RCC 7860 (cell line): ENCODE results near the gene DUSP22.
"Not testable (repeated sequence)": the region's sequence is repeated elsewhere in the genome, so short reads cannot be mapped to it uniquely, and the experiment has no call there.

ENCODE experiments used
- DNase-seq: peaks from one replicate; pipeline ENCODE4 v3.0.0-alpha.2; 2015; ENCODE audit warnings: low spot score
- FAIRE-seq: peaks from 2 replicates; lab custom pipeline; 2012; peaks lifted over from hg19 to GRCh38; lab: Jason Lieb, UNC

DUSP22 gene

DNA sequence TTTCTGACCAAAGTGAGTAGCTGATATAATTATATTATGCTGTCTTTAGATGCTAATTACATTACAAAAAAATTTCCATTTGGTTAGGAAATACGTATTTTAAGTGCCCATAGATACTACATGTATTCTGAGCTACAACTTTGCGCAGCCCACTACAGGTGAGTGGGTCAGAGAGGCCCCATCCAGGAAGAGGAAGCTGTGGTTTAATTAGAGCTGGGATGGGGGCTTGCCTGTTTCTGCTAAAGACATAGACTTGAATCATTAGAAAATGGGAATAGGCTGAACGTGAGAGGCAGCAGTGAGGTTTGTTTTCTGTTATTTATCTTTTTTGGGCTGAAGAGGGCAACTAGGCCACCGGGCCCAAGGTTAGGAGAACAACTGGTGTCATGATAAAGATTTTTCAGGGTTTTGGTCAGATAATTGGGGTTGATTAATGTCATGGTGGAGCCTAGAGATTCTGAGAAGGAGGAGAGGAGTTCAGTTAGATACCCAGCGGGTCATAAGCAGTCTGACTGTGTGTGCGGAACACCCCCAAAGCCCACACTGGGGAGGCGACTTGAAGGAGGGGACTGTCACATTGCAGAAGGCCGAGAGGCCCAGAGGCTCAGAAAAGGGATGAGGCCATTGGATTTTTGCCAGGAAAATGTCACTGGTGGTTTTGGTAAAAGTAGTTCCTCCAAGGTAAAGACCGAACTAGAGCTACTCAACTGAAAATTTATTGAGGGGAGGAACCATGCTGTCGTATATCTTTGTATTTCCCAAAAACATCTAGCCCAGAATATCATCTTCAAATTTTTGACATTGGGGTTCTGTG lies 84.7 kb downstream of the DUSP22 start:
- FAIRE-seq (no peak), DNase-seq (no peak)

DNA sequence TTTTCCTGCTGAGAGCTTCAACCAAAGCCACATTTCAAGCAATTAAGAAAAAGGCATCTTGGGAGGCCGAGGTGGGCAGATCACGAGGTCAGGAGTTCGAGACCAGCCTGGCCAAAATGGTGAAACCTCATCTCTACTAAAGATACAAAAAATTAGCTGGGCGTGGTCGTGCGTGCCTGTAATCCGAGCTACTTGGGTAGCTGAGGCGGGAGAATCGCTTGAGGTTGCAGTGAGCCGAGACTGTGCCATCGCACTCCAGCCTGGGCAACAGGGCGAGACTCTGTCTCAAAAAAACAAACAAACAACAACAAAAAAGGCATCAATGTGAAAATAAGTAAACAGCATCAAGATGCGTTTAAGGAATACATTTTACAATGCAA lies 85.3 kb downstream of the DUSP22 start:
- not testable (repeated sequence) for FAIRE-seq, DNase-seq

DNA sequence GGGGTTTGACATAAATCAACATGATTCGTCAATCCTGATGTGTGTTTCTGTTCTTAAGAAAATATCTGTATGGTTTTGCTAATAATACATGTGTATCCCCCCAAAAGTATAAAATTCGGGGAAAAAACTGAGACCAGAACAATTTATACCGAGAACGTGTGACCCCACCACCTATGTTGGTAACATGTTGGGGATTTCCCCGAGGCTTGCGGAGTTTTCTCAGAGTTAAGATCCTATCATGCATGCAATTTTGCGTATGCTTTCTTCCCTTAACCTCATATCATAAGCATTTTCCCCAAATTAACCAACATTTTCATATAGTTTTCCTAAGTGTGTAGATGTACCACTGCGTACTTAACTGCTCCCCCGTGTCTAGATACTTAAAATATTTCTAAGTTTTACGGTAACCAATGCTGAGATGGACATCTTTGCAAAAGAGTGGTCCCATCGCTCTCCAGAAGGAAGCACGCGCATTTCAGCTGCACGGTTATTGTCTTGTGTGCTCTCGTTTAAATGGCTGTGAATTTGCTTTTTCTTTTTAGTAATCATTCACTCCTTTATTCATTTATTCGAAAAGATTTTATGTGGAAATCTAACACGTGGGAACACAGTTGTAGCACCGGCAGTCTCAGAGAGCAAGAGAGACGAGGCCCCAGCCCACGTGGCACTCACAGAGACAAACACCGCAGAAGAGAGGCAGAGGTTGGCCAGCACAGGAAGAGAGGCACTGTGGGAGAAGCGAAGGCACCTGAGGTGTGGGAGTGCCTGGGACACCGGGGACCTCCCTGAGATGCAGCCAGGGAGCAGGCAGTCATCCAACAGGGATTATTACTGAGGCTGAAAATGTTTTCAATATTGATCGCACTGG lies 86.0 kb downstream of the DUSP22 start:
- FAIRE-seq (no peak), DNase-seq (peak; percentile 2)

DNA sequence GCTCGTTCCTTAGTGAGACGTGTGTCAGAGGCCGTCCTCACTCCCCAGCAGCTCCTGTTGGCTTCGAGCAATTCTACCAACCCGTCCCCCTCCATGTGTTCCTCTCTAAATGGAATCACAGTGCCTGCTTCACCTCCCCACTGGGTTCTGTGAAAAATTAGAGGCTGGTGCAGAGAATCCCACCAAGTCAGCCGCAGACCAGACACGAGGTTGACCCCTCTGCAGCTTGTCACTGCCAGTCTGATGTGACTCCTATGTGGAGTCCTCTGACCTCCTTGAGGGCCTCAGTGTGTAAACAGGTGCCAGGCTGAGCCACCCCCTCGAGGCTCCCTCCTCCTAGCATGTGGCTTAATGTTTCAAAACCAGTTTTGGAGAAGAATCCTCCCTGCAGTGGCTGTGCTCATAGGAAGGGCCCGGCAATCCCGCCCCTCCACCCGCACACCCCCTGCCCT lies 86.7 kb downstream of the DUSP22 start:
- DNase-seq: no peak
- FAIRE-seq: no peak

DNA sequence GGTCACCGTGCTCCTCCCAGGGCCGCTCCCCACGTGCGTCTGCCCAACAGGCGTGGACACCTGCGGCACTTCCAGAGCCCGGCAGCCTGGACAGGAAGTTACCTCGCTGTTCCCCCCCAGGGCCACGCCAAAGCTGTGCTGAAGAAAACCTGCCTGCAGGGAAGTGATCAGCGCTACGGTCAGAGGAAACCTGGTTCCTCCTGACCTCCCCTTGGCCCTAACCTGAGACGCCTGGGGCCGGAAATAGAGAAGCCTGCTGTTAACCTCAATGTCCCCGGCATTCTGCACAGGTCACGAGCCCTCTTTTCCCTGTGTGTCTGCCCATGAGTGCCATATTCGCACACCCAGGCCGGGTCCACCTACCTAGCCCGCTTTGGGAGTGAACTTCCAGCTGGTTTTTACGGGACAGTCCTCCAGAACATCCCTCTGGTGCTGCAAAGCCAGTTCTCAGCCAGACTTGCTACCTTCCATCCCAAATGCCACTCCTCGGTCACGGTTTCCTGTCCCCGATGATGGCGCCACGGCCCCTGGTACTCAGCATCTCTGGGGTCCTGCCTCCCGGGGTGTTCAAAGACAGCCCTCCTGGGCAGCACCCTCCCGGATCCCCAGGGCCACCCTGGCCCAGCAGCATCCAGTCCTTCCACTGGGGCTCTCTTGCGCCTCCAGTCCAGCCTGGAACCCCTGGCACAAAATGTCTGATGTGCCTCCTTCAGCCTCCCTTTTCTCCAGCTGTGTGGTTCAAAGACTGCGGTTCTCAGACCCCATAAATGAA lies 87.3 kb downstream of the DUSP22 start:
- FAIRE-seq (no peak), DNase-seq (no peak)

DNA sequence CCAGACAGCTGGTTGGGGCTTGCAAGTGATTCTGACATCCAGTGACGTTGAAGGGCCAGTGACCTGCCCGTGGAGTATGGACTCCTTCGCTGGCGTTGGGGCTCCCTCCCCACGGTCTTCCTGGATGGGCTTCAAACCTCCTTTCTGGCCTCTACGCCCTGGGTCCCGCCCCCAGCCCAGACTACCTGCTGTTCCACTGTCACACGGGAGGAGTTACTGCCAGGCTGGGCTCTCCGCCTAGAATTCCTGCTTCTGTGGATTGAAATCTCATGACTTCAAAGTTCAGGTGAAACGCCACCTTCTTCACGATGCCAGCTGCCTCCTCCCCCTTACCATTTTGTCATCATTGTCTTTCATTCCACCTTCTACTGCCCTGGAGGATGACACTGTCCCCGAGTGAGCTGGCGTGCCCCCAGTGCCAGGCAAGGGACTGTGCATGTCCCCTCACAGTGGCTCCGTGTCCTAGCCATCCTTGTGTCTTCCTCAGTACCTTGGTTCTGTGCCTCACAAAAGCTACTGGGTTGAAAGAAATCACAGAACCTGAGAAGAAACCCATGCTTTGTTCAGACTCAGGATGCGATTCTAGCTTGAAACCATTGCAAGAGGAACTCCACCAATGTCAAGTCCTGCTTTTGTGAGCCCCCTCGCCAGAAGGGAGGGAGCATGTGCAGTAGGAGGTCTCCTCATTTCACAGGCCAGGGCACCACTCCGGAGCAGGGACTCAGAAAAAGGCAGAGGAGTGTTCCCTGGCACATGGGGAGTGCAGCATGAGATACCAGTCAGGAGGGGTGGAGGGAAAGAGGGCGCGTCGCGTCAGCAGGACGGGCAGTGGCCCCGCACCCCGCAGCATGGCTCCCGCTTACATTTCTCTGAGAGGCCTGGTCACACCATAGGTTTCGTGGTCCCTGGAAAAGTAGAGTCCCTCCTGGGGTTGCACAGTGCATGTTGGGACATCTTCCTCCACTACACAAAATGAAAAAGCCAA lies 88.2 kb downstream of the DUSP22 start:
- no peak for FAIRE-seq
- no peak for DNase-seq

DNA sequence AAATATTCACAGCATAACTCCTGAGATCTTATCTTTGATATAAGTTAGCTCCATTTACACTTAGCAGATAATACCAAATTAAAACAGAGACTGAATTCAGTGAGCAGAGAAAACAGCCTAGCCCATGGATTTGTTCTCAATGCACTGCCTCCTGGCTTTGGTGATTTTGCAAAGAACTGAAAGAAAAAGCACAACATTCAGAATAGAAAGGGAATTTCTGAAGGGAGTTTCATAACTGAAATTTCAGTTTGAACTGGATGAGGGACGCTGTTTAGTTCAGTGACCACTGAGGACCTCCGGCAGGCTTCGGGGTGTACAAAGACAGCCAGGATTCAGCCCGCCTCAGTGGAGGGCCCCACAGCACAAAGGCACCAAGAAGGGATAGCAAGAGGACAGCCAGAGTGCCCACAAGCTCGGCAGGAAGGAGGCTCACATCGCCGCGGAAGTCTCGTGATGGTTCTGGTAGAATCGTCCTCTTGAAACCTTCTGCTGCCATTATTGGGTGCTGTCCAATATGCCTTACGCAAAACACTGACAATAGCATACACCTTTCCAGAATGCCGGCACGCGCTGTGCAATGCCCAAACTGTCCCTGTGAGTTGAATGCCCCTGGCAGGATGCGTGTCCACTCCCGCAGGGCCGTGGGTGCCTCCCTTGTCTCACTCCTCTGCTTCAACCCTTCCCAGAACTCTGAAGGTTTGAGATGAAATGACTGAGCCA lies 89.6 kb downstream of the DUSP22 start:
- DNase-seq (no peak), FAIRE-seq (no peak)

DNA sequence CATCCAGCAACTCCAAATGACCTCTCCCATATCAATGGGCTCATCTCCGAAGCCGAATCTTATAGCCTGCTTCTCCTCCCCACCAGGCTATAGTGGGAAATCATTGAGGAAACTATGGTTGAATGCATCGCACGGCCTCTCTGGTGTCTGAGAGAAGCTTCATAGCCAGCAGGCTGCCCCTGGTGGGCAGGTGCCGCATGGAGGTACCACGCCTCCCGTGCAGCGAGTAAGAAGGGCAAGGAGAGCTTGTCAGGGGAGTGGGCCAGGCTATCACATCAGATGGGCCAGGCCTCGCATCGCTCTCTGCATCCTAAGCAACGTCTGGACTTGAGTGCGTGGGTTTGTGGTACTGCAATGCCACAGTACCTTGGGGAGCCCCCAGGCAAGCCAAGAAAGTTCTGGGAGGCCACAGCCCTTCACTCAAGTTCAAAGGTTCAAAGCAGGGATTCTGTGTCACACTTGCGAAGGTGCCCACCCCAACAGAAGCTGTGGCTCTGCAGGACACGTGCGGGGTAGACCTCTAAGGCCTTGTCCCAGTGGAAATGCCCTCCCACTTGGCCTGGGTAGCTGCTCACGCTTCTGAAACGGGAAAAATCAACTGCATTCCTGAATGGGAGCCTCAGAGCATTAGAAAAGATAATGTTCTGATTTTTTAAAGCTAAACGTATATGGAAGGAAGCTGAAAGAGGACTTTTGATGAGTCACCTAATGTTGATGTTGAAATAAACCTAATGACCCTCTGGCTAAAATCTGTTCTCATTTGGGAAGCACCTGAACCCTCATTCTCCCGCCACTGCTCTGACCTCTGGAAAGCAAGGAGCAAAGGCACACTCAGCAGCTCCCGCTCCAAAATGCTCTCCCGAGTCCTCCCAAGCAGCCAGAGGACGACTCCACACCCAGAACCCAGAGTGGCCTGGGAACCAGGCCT lies 90.9 kb downstream of the DUSP22 start:
- no peak for DNase-seq
- FAIRE-seq: no peak

DNA sequence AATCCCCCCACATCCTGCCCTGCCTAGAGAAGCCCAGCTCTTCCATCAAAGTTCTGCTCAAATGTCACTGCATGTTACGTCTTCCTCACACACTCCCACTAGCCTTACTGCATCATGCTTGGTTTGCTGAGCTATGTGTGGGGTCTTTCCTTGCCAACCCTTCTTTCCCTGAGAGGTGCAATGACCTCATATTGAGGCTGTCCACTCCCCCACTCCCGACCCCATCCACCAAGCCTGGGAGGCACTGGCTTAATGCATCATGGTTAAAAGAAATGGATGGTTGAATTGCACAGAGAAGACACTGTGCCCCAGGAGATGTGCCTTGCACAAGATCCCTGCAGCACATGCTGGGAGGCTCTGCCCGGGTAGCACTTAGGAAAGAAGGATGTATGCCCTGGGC lies 91.6 kb downstream of the DUSP22 start:
- DNase-seq: no peak
- FAIRE-seq: no peak

DNA sequence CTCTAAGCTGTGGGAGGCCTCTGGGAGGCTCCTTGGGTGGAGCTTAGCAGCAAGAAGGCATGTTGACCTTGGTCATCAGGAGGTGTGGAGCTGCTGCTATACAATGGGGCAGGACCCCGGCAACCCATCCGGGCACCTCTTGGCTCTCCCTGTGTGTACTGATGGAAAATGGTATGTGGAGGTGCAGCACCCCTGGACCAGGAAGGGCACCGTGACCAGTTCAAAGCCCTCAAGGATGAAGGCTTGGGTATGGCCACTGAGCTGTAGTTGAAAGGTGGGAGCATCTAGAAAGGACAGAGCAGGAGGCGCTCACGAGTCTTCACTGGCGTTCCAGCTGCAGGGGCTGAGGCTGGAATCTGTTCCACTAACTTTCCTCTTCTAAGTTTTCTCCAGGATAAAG lies 92.6 kb downstream of the DUSP22 start:
- DNase-seq (no peak), FAIRE-seq (no peak)

DNA sequence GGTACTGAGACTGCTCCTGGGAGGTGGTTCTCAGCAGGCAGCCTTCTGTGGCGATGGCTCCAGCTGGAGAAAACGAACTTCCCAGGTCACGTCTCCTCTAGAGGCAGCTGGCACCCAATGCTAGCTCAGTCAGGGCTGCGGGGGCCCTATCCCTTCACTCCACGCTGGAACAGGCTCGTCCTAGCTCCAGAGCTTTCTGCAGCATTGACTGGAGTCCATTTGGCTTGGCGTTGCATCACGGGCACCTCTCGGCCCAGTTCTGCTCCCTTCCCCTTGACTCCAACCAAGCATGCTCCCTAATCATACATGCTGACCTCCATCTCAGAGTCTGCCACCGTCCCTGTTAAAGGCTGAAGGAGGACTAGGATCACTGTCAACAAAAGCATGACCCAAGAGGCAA lies 93.3 kb downstream of the DUSP22 start:
- DNase-seq: no peak
- FAIRE-seq: no peak

DNA sequence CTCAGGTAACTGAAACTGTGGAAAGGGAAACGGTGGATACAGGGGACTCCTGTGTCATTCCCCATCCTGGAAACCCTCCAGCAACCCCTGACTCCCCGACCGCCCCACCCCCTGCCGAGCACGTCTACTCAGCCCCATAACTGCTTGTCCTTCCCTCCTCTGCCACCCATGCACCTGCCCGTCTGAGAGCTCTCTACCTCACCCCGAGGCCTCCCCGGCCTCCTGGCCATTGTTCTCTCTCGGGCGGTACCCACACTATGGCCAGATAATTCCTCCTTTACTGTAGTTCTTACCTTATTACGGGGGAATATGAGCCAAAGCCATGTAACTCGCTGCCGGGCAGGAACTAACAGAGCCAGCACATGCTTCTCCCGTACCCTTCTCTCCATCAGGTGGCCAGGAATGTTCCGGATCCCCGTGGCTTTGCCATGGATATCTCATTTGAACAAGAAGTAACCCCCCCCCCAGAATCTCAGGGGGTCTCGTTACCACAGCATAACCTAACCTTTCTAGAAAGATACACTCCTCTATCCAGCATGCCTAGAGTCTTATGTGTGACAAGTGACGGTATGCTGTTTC lies 94.5 kb downstream of the DUSP22 start:
- FAIRE-seq (no peak), DNase-seq (no peak)

DNA sequence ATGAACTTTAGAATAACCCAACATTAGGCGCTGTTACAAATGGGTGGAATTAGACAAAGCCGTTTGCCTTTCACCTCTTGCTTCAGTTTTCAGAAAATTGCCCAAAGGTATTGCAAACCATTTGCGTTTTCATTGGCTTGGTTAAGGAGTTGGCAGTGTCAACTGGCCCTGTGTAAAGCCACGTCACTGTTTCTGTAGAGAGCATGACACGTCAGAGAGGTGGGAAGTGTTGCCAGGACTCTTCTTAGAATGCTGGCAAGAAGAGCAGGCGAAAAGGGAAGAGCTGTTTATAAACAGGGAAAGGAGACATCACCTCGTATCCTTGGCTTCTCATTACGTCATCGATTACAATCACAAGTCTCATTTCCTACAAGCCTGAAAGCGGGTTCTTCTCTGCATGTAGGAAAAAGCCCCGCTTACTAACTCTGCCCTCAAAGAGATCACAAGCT lies 95.0 kb downstream of the DUSP22 start:
- DNase-seq (no peak), FAIRE-seq (no peak)

DNA sequence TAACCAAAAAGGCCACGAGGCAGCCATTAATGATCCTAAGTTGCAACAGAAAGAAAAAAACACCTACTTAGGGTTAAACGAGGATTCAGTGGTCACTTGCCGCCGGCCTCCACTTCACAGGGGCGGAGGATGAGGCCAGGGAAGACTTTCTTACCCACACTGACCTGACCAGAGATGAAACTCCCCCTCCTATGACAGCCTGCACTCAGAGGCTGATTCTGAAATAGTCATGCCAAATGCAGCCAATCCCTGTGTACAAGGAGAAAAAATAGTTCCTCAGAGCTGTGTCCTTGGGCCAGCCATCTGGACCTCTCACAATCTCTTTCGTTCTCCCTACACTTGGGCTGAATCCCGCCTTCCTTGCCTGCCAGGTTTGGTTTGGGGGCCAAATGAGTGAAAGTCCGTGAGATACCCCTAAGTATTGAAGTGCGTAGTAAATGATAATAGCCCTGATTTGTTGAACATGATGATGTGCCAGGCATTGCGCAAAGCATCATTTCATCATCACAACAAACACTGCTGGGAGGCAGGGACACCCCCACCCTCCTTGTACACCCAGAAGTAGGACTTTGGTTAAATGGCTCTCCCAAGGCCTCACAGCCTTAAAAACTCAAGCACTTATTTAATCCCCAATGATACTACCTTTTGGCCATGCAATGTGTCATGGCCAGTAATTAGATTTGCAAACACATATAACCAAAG lies 96.1 kb downstream of the DUSP22 start:
- DNase-seq (no peak), FAIRE-seq (no peak)

DNA sequence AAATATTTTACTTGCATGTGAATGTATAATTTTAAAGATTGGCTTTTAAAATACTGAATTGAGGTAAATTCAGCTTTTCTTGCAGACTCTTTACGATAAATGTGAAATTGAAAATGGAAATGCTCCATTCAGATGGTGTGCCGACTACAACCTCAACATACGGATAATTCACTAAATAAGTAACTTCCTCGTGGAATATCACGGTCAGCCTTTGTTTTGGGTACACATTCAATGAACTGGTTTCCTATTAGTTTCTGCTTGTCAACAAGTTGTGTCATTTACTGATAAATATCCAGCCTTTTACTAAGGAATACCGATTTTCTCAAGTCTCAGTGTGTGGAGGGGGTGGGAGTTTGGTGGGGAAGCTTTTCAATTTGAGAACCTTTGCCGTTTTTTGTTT lies 96.9 kb downstream of the DUSP22 start:
- no peak for FAIRE-seq
- DNase-seq: no peak

DNA sequence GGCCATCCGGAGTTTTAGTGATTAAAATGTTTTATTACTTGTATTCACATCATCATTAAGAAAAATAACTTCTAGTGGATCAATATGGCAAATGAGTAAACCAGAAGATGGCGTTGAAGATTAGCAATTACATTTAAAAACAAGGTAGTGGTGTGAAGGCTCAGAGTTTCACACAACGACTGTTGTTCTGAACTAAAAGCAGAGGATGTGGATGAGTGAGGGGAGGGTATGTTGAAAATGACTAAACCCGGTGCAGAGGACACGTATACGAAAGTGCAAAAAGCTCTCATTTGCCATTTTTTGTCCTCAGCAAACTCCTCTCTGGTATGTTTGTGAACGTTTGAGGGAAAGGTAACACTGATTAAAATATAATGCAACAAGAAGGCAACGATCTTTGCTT lies 97.3 kb downstream of the DUSP22 start:
- FAIRE-seq: no peak
- no peak for DNase-seq

DNA sequence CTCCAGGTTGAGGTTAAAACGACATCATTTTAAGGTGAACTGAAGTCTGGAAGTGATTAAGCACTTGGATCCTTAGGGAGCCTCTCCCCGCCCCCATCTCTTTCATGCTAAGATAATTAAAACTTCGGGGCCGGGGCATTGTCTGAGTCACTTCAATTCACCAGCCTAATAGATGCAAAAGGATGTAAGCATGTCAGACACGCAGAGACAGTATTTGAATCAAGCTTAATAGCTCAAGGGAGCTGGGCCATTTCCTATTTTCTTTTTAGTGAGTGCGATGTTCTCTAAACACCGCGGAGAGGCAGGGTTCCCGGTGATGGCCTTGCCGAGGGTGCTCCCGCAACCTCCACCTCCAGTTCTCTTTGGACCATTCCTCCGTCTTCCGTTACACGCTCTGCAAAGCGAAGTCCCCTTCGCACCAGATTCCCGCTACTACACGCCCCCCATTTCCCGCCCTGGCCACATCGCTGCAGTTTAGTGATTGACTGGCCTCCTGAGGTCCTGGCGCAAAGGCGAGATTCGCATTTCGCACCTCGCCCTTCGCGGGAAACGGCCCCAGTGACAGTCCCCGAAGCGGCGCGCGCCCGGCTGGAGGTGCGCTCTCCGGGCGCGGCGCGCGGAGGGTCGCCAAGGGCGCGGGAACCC lies 98.7 kb downstream of the DUSP22 start:
- DNase-seq (no peak), FAIRE-seq (no peak)
